Measurements from ENCODE around the gene PODNL1.

DNA sequence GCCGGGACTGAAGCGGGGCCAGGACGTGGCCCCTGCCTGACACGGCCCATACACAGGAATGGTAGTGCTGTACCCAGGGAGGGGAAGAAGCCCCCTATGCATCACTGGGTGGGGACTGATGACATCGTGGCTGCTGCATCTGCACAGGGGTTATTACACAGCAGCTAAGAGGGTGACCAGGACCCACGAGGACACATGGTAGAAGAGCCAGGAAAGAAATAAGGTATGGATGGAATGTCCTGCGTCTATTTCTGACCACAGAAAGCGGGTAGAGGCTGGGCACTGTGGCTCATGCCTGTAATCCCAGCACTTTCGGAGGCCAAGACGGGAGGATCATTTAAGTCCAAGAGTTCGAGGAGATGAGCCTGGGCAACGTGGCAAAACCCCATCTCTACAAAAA lies 38.2 kb upstream of the PODNL1 start:
- TF ChIP-seq, protein P1, sequence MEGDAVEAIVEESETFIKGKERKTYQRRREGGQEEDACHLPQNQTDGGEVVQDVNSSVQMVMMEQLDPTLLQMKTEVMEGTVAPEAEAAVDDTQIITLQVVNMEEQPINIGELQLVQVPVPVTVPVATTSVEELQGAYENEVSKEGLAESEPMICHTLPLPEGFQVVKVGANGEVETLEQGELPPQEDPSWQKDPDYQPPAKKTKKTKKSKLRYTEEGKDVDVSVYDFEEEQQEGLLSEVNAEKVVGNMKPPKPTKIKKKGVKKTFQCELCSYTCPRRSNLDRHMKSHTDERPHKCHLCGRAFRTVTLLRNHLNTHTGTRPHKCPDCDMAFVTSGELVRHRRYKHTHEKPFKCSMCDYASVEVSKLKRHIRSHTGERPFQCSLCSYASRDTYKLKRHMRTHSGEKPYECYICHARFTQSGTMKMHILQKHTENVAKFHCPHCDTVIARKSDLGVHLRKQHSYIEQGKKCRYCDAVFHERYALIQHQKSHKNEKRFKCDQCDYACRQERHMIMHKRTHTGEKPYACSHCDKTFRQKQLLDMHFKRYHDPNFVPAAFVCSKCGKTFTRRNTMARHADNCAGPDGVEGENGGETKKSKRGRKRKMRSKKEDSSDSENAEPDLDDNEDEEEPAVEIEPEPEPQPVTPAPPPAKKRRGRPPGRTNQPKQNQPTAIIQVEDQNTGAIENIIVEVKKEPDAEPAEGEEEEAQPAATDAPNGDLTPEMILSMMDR (IDR thresholded peaks at IDR 0.05) = no peak
- no peak for TF ChIP-seq EP300 (IDR thresholded peaks at IDR 0.05)
